Measurements from ENCODE around the gene PTPRA. TPM values are rescaled to one million over a fixed set of nuclear protein-coding genes. Genes with fewer than 3 reads are reported as not detected.
"Not testable (repeated sequence)": the region's sequence is repeated elsewhere in the genome, so short reads cannot be mapped to it uniquely, and the experiment has no call there.

Gene PTPRA
- polyA plus RNA-seq, 1 donor, result 52.7 TPM

DNA sequence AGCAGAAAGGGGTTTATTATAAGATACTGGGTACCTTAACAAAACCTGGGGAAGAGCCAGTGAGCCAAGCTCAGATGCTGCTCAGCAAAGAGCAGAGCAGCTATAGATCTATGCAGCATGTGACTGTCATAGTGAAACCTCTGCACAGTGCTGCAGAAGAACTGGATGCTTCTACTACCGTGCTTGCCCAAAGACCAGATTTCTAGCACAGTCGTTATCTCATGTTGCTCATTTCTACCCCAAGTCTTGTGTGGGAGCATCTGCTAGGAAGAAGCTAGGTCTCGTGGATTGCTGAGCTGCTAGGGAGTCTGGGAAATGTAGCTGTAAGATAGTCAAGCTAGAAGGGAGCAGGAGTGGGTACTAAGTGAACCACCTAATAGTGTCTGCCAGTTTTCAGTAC is 138.5 kb downstream of the PTPRA start:
- no CpG with 5 or more reads among the region's 3 CpGs for WGBS (ENCODE audit: insufficient coverage, low lambda C conversion rate)
- Histone ChIP-seq H3K27ac (ENCODE audit: low read length) (no peak overlapping the region), H3K36me3 (ENCODE audit: control insufficient read depth, insufficient read depth, low read length) (peaks cover 44% of the 10 kb centered on the region), H3K4me1 (ENCODE audit: control insufficient read depth, insufficient read depth, low read length) (no peaks in the 10 kb centered on the region), H3K4me3 (ENCODE audit: low read length) (no peak overlapping the region), H3K27me3 (ENCODE audit: control insufficient read depth, insufficient read depth, low read length) (no peaks in the 10 kb centered on the region), H3K9me3 (ENCODE audit: control insufficient read depth, low read depth, low read length) (no peaks in the 10 kb centered on the region)
- no peak for DNase-seq

DNA sequence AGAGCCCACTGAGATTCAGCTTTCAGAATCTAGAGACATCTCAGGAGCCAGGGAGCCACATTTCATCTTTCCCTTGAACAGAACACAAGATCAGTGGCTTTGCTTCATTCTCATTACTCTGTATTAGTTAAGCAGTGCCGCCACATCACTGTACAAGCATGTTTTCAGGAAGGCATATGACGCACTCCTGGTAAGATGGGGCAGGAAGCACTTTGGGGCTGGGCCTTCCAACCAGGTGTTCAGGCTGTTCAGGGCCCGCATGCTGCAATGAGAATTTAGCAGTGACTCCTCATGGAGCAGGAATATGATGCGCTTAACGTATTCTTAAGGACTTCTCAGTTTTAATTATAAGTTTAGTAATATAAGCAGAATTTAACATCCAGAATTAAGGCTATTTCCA is 140.5 kb downstream of the PTPRA start:
- no peak for DNase-seq
- Histone ChIP-seq H3K9me3 (ENCODE audit: control insufficient read depth, low read depth, low read length) (no peaks in the 10 kb centered on the region), H3K36me3 (ENCODE audit: control insufficient read depth, insufficient read depth, low read length) (peaks cover 35% of the 10 kb centered on the region), H3K27ac (ENCODE audit: low read length) (no peak overlapping the region), H3K27me3 (ENCODE audit: control insufficient read depth, insufficient read depth, low read length) (no peaks in the 10 kb centered on the region), H3K4me3 (ENCODE audit: low read length) (no peak overlapping the region), H3K4me1 (ENCODE audit: control insufficient read depth, insufficient read depth, low read length) (no peaks in the 10 kb centered on the region)
- no CpG with 5 or more reads among the region's 5 CpGs for whole genome bisulfite sequencing (ENCODE audit: insufficient coverage, low lambda C conversion rate)

DNA sequence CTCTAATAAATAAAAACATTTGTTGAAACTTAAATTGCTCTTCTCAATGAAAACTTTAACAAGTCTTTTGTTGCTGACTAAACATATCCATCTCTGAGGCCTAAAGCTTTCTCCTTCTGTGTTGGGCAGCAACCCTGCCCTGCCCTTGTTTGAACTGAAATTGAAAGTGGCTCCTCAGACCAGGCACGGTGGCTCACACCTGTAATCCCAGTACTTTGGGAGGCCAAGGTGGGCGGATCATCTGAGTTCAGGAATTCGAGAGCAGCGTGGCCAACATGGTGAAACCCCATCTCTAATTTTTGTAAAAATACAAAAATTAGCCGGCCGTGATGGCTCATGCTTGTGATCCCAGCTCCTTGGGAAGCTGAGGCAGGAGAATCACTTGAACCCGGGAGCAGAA is 140.9 kb downstream of the PTPRA start:
- Histone ChIP-seq H3K9me3 (ENCODE audit: control insufficient read depth, low read depth, low read length) (no peaks in the 10 kb centered on the region), H3K4me3 (ENCODE audit: low read length) (no peak overlapping the region), H3K27ac (ENCODE audit: low read length) (no peak overlapping the region), H3K4me1 (ENCODE audit: control insufficient read depth, insufficient read depth, low read length) (no peaks in the 10 kb centered on the region), H3K27me3 (ENCODE audit: control insufficient read depth, insufficient read depth, low read length) (no peaks in the 10 kb centered on the region), H3K36me3 (ENCODE audit: control insufficient read depth, insufficient read depth, low read length) (peaks cover 35% of the 10 kb centered on the region)
- no peak for DNase-seq
- 100% methylated on average over 2 of the region's 7 CpGs for WGBS (ENCODE audit: insufficient coverage, low lambda C conversion rate)

DNA sequence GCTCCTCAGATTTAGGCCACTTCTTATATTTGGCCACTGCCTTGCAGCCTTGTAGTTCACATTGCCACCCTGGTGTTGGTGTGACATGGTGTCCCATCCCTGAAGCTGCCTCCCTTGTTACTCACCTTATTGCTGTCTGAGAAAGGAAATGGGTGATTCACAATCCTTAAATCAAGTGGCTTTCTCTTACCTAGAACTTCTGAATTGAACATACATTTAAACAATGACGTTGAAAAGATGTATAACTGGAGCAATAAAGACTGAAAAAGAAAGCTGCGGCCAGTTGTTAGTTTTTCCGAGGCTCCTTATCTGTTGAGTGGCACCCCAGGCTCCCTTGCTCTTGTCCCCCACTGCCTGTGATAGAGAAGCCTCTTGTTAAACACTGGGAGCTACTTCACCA is 141.4 kb downstream of the PTPRA start:
- Histone ChIP-seq H3K4me3 (ENCODE audit: low read length) (no peak overlapping the region), H3K27me3 (ENCODE audit: control insufficient read depth, insufficient read depth, low read length) (no peaks in the 10 kb centered on the region), H3K36me3 (ENCODE audit: control insufficient read depth, insufficient read depth, low read length) (peaks cover 30% of the 10 kb centered on the region), H3K27ac (ENCODE audit: low read length) (no peak overlapping the region), H3K4me1 (ENCODE audit: control insufficient read depth, insufficient read depth, low read length) (no peaks in the 10 kb centered on the region), H3K9me3 (ENCODE audit: control insufficient read depth, low read depth, low read length) (no peaks in the 10 kb centered on the region)
- DNase-seq, result no peak
- WGBS (ENCODE audit: insufficient coverage, low lambda C conversion rate), result 40% methylated on average over 1 of the region's 3 CpGs

DNA sequence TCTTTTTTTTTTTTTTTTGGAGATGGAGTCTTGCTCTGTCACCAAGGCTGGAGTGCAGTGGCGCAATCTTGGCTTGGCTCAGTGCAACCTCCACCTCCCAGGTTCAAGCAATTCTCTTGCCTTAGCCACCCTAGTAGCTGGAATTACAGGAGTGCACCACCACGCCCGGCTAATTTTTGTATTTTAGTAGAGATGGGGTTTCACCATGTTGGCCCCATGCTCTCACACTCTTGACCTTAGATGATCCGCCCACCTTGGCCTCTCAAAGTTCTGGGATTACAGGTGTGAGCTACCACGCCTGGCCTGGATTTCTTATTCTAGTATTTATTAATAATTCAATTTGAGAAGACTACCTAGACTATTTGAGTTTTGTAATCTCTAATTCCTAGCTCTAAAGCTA is 142.0 kb downstream of the PTPRA start:
- H3K36me3 ChIP-seq (ENCODE audit: control insufficient read depth, insufficient read depth, low read length), result peaks cover 28% of the 10 kb centered on the region
- H3K4me1 ChIP-seq (ENCODE audit: control insufficient read depth, insufficient read depth, low read length); H3K27ac ChIP-seq (ENCODE audit: low read length); DNase-seq; H3K9me3 ChIP-seq (ENCODE audit: control insufficient read depth, low read depth, low read length); H3K4me3 ChIP-seq (ENCODE audit: low read length); H3K27me3 ChIP-seq (ENCODE audit: control insufficient read depth, insufficient read depth, low read length): not testable (repeated sequence)
- WGBS (ENCODE audit: insufficient coverage, low lambda C conversion rate), result no CpG with 5 or more reads among the region's 5 CpGs

DNA sequence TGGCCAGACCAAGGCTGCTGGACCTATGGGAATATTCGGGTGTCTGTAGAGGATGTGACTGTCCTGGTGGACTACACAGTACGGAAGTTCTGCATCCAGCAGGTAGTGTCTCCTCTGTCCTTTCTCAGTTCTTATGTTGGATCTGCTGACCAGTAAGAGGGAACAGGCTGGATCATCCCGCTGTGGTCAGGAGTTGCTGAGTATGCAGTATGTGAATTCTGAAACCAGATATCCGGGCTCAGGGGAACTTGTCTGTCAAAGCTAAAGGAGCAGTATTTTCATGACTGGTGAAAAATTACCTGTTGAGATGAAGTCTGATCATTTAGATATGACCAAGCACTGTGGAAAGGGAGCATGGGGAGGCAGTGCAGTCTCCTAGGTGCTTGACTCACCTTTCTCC is 148.0 kb downstream of the PTPRA start:
- H3K4me1 ChIP-seq (ENCODE audit: control insufficient read depth, insufficient read depth, low read length), result peaks cover 6% of the 10 kb centered on the region
- H3K9me3 ChIP-seq (ENCODE audit: control insufficient read depth, low read depth, low read length), result peaks cover 3% of the 10 kb centered on the region
- no peaks in the 10 kb centered on the region for H3K27me3 ChIP-seq (ENCODE audit: control insufficient read depth, insufficient read depth, low read length)
- H3K4me3 ChIP-seq (ENCODE audit: low read length), result no peak overlapping the region
- H3K36me3 ChIP-seq (ENCODE audit: control insufficient read depth, insufficient read depth, low read length), result peaks cover 48% of the 10 kb centered on the region
- whole genome bisulfite sequencing (ENCODE audit: insufficient coverage, low lambda C conversion rate), result 100% methylated on average over 1 of the region's 4 CpGs
- no peak overlapping the region for H3K27ac ChIP-seq (ENCODE audit: low read length)
- no peak for DNase-seq

DNA sequence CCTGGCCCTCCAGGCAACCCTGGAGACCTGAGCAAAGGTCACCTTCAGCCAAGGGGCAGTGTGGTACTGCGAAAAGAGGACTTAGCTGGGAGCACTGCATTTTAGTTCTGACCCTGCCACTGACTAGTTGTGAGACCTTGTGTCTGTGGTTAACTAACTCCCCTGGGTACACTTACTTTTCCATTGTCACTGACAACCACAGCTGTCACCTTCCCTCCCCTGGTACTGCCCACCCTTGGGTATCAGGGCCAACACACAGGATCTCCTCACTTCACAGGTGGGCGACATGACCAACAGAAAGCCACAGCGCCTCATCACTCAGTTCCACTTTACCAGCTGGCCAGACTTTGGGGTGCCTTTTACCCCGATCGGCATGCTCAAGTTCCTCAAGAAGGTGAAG is 148.5 kb downstream of the PTPRA start:
- WGBS (ENCODE audit: insufficient coverage, low lambda C conversion rate), result no CpG with 5 or more reads among the region's 5 CpGs
- H3K27ac ChIP-seq (ENCODE audit: low read length), result no peak overlapping the region
- H3K36me3 ChIP-seq (ENCODE audit: control insufficient read depth, insufficient read depth, low read length), result peaks cover 52% of the 10 kb centered on the region
- H3K4me1 ChIP-seq (ENCODE audit: control insufficient read depth, insufficient read depth, low read length), result peaks cover 6% of the 10 kb centered on the region
- H3K27me3 ChIP-seq (ENCODE audit: control insufficient read depth, insufficient read depth, low read length), result no peaks in the 10 kb centered on the region
- no peak overlapping the region for H3K4me3 ChIP-seq (ENCODE audit: low read length)
- H3K9me3 ChIP-seq (ENCODE audit: control insufficient read depth, low read depth, low read length), result peaks cover 3% of the 10 kb centered on the region
- no peak for DNase-seq

DNA sequence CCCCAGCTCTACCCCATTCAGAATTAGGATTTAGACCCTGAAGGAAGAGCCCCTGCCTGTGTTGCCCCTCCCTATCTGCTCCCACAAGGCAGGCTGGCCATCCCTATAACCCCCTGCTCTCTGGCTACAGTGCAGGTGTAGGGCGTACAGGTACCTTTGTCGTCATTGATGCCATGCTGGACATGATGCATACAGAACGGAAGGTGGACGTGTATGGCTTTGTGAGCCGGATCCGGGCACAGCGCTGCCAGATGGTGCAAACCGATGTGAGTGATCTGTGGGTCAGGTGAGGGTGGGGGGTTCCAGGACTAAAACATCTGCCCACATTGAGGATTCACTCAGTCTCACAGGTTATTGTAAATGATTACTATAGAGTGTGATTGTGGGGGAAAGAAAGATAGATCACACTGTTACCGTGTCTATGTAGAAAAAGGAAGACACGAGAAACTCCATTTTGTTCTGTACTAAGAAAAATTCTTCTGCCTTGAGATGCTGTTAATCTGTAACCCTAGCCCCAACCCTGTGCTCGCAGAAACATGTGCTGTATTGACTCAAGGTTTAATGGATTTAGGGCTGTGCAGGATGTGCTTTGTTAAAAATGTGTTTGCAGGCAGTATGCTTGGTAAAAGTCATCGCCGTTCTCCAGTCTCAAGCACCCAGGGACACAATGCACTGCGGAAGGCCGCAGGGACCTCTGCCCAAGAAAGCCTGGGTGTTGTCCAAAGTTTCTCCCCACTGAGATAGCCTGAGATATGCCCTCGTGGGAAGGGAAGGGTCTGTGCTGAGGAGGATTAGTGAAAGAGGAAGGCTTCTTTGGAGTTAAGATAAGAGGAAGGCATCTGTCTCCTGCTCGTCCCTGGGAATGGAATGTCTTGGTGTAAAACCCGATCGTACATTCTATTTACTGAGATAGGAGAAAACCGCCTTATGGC is 149.5 kb downstream of the PTPRA start:
- not testable (repeated sequence) for H3K4me1 ChIP-seq (ENCODE audit: control insufficient read depth, insufficient read depth, low read length); DNase-seq; H3K4me3 ChIP-seq (ENCODE audit: low read length); H3K27ac ChIP-seq (ENCODE audit: low read length); H3K27me3 ChIP-seq (ENCODE audit: control insufficient read depth, insufficient read depth, low read length); H3K9me3 ChIP-seq (ENCODE audit: control insufficient read depth, low read depth, low read length)
- peaks cover 58% of the 10 kb centered on the region for H3K36me3 ChIP-seq (ENCODE audit: control insufficient read depth, insufficient read depth, low read length)
- WGBS (ENCODE audit: insufficient coverage, low lambda C conversion rate), result no CpG with 5 or more reads among the region's 20 CpGs

DNA sequence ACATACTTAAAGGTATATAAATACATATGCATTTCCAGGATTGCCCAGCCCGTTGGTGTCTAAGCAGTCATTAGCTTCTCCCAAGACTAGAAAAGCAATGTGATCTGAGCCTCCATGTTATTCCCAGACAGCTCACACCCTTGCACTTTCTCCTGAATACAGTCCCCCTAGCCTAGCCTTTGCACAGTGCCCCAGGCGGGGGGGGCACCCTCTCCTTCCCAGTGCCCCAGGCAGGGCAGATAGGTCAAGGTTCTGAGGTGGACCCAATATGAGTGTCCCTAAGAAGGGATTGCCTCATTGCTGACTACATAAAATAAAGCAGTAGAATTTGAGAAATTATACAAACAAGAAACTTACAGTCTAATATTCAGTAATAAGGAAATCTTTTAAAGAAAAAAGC is 154.7 kb downstream of the PTPRA start:
- H3K9me3 ChIP-seq (ENCODE audit: control insufficient read depth, low read depth, low read length), result no peaks in the 10 kb centered on the region
- H3K27me3 ChIP-seq (ENCODE audit: control insufficient read depth, insufficient read depth, low read length), result no peaks in the 10 kb centered on the region
- peaks cover 8% of the 10 kb centered on the region for H3K4me1 ChIP-seq (ENCODE audit: control insufficient read depth, insufficient read depth, low read length)
- H3K27ac ChIP-seq (ENCODE audit: low read length), result no peak overlapping the region
- peaks cover 62% of the 10 kb centered on the region for H3K36me3 ChIP-seq (ENCODE audit: control insufficient read depth, insufficient read depth, low read length)
- peak in 1 of 2 donors; percentile 22 for DNase-seq
- WGBS (ENCODE audit: insufficient coverage, low lambda C conversion rate), result no CpG with 5 or more reads among the region's 2 CpGs
- H3K4me3 ChIP-seq (ENCODE audit: low read length), result no peak overlapping the region

DNA sequence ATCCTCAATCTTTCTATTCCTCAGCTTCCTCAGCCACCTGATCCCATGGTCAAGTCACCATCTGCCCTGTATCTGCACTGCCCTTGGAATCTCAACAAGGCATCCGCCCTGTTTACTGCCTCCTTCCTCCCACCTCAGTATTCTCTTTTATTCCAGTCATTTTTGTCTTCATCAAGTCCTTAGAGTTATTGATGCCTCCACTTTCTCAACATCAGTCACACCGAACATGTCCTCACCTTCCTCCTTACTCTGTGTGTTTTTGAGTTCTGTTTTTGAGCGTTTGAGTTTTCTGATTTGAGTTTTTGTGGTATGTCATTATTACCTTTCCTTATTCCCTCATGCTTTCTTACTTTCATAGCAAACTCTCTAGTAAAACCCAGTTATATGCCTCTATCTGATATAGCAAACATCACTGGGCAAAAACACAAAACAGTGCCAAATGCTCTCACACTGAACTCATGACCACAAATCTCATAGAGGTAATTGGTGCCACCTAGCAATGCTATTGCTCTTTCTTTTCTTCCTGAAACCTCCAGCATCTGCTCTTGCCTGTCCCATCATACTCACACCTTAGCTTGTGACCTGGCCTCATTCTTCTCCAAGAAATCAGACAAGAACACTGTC is 158.4 kb downstream of the PTPRA start:
- H3K9me3 ChIP-seq (ENCODE audit: control insufficient read depth, low read depth, low read length), result no peaks in the 10 kb centered on the region
- no peak overlapping the region for H3K4me3 ChIP-seq (ENCODE audit: low read length)
- H3K27ac ChIP-seq (ENCODE audit: low read length), result no peak overlapping the region
- no peaks in the 10 kb centered on the region for H3K27me3 ChIP-seq (ENCODE audit: control insufficient read depth, insufficient read depth, low read length)
- WGBS (ENCODE audit: insufficient coverage, low lambda C conversion rate), result 90% methylated on average over 2 of the region's 3 CpGs
- H3K4me1 ChIP-seq (ENCODE audit: control insufficient read depth, insufficient read depth, low read length), result peaks cover 6% of the 10 kb centered on the region
- DNase-seq, result no peak
- peaks cover 70% of the 10 kb centered on the region for H3K36me3 ChIP-seq (ENCODE audit: control insufficient read depth, insufficient read depth, low read length)

All from large intestine (tissue), 3 donors.